SK-N-DZ (cell line): ENCODE measurements around the gene BCOR.

Source experiments
- DNase-seq: peaks from one replicate; pipeline ENCODE4 v3.0.0-alpha.2; 2015; ENCODE audit warnings: low spot score

The BCOR gene

DNA sequence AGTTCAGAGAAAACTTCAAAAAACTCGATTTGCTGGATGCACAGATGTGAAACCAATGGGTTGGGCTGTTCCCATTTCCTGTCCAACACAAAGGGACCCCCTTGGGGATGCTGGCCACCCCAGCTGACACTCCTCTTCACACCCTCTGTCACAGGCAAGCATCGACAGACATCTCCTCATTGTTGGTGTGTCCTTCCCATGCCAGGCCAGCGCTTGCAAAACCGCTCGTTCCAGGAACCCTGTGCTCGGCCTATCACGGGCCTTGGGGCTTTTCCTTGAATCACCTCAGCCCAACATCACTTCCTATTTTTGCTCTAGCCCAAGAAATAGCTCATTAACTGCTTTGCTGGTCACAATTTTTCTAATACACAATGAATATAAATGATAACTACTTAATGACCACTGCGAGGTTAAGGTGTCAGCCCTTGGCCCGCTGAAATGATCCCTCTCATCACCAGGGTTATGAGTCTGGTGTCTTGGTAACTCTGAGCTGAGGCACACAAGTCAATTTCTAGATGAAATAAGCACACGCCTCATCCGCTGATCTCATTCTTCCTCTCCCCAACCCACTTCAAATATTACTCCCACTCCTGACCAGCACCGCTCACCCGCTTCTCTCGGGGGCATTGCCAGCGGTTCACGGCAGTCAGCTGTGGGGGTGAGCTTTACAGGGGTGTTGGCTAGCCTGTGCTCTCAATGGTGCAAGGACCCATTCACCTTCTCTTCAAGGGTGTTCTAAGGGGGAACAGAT lies 32.3 kb downstream of the BCOR start:
- no peak for DNase-seq

DNA sequence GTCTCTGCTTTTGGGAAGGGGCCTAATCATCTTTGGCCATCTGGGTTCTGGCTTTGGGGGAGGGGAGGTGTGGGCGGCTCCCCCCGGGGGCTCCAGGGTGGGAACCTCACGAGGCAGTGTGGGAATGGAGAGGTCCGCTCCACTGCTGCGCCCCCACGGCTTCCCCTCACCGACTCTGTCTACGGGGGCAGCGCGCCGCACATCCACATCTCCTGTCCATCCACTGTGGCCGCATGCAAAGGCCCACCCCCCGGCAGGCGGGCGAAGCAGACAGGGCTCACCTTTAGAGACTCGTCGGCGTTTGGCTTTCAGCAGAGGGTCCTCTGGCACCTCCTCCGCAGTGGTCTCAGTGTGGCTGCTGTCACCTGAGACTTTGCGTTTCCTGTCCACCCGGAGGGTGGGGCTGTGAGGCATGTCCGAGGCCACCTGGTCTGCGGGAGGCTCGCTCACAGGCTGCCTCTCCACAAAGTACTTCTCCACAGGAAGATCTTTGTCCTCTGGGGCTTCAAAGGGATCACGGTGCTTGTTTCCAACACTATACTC lies 33.6 kb downstream of the BCOR start:
- DNase-seq, result no peak

DNA sequence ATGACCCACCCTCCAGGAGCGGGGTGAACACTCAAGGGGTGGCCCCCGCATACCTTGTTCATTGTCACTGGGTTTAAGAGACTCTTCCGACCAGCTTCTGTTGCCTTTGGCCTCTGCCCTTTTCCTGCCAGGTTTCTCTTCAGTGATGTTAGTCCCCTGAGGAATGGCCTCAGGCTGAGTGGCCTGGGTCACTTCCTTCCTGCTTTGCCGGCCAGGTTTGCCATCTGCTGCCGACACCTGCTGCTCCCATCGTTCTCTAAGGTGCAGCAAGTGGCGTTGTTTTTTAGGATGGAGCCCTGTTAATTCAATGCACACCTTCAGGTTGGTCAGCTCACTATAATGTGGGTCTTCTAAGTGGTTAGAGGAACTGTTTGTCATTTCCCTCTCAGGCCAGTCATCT lies 34.2 kb downstream of the BCOR start:
- no peak for DNase-seq

DNA sequence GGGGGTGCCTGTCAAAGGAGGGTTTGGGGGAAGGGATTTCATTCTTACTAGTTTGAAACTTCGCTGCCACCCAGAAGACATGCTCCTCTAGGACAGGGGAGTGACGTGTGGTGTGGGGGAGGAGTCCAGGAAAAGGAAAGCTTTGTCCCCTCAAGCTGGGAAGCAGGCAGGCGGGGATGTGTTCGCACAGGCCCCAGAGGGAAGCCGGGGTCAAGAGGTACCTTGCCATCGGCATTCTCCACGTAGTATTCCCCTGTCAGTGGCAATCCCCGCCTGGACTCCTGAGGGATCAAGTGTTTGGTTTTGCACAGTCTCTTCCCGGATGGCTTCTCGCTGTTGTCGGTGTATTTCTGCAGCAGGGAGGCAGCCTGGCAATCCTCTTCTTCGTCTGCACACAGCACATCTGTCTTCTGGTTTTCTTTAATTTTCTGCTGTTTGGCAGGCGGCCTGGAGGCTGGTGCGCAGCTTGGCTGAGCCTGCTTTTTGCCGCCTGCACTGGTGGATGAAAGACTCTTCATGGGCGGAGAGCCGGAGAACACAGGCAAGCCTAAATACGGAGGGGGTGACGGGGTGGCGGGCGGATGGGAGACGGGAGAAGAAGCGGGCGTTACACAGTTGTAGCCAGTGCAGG lies 35.1 kb downstream of the BCOR start:
- no peak for DNase-seq

DNA sequence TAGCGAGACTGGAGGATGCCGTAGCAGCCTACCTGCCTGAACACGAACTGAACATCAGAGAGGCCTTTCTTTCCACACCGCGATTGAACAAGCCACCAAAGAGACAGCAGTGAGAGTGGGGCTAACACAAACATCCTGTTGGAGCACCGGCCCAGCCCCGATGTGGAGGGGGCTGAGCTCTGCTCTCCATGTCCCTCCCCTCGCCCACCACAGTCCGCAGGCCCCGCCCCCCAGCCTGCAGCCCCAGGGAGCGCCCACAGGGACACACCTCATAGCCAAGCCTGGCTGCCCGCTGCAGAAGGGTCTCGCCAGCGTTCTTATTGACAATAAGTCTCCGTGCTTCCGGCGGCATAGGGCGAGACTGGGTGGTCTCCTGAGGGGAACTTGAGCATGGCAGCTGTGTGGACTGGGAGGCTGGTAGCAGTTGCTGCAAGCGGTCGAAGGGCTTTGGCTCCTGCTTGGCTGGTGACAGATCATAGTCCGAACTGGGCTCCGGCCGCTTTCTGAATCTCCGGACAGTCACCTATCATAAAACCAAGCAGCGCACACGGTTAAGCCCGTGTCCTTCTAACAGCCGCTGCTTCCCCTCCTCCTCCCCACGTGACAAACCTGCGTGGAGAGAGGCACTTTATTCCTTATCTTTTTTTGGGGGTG lies 35.8 kb downstream of the BCOR start:
- no peak for DNase-seq

DNA sequence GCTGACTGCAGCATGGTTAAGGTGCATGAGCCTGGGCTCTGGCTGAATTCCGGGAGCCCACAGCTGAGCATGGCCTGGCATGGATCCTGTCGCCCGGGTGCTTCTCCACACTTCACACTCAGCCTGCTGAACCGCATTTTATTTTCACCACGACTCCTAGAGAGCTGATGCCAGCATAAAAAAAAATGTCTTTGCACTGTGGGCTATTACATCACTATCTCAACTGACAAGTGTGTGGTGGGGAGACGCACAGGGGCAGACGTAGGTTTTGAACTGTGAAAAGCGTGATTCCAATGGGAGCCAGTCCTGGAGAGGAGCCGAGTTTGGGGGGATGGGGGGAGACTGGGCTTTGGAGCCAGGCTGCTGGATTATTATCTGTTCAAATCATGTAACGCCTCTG lies 36.8 kb downstream of the BCOR start:
- no peak for DNase-seq

DNA sequence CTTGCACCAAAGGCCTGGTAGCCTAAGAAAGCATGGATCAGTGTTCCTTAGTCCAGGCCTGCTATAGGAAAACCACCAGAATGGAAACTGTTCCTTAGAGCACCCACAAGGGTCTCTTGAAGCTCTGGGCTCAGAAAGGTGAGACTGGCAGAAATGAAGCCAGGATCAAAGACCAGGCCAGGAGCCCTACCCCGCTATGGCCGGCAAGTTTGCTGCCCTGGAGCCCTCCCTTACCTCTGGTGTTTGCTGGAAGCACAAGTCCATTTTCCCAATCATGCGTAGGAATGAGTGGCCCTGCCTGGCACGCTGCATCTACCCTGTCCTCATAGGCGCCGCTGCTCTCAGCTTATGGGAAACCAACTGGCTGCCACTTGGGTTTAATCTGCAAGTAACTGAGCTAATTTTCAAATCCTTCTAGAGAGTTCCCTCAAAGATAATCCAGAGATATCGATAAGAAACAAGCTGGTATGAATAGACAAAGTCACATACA lies 37.4 kb downstream of the BCOR start:
- DNase-seq, result no peak

DNA sequence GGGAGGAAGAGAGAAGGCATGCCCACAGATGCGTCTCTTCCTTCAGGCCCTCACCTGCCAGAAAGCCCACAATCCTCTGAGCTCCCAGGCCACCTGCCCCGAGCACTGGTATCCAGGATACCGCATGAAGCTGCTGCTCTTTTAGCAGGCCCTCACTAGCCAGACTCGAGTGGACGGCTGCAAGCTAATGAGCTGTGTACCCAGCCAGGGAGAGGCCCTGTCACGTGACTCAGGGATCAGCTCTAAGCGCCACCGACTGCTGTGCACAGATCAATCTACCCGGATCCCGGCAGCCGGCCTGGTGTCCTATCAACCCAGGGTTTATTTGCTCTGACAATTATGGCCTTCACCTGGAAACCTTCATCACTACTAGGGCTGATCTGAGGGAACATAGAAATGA lies 39.0 kb downstream of the BCOR start:
- no peak for DNase-seq

DNA sequence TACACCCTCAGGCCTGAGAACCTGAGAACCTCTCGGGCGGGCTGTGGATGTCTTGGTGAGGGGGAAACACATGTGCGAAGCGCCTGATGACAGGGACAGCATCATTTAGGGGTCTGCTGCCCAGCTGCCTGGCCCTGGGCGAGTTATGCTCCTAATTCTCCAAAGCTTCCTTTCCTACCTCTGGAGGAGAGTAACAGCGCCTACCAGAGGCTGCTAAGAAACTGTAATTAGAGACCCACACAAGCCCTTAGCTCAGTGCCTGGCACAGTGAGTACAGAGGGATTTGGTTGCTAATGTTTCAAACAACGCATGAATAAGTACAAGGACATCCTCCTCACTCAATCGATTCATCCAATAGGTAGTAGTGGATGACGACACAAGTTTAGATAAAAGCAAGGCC lies 40.4 kb downstream of the BCOR start:
- DNase-seq, result no peak

DNA sequence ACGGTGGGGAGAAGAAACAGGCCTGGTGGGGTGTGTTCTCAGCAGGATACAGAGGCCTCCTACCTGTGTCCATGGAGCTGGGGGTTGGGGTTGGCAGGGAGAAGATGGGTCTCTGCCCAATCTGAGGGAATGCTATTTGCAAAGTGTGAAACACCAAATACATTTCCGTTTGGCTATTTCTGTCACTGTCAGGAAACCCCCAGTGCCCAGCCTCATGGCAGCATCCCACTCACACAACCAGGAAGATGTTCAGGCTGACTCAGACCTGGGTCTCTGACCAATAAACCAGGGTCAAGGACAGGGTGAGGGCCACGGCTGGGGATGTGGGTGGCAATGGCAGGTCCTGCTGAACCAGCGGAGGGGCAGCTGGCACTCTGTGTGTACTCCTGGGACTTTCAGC lies 41.3 kb downstream of the BCOR start:
- DNase-seq, result no peak

DNA sequence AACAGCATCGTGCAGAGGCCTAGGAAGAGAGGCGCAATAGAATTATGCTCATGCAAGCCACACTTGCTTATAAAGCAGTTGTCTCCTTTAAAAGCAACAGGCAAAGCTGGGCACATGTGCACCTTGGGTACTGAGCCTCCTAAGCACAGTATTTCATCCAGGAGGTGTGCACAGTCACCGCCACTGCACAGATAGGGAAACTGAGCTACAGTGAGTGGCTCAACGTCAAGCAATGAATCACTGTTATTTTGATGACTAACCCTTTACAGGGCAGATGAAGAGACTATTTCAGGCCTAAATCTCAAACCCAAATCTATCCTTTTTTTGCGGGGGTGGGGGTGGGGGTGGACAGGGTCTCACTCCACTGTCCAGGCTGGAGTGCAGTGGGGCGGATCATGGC lies 42.3 kb downstream of the BCOR start:
- DNase-seq, result no peak

DNA sequence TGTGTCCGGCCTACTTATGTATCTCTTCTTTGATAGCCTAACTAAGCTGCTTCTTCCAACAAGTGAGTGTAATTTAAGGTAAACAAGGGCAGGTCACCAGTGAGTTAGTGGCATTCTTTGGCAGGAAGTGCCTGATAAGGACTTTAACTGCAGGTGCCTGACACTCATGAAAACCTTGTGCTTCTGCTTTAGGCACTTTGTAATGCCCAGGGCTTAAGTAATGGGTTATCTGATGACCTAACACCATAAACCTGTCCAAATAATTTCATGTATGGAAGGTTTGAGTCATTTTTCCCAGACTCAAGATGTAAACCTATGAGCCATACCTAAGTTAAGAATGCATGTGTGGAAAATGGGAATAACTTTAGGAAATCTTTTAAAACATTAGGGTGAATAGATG lies 43.0 kb downstream of the BCOR start:
- no peak for DNase-seq

DNA sequence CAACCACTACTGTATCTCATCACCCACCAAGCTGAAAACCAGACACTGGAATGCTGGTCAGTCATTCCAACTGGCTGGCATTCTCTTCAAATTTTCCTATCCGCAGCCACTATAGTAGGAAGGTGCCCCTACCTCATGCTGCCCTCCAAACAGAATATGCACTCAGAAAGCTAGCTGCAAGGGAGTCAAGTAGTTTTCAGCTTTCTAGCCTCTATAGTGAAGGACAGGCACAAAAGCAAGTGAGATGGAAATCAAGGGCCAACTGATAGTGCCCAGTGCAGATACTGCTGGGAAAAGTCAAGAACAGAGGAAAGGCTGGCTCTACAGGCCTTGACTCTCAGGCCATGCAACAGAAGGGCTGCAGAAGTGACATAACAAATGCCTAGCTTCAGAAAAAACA lies 47.2 kb downstream of the BCOR start:
- no peak for DNase-seq

DNA sequence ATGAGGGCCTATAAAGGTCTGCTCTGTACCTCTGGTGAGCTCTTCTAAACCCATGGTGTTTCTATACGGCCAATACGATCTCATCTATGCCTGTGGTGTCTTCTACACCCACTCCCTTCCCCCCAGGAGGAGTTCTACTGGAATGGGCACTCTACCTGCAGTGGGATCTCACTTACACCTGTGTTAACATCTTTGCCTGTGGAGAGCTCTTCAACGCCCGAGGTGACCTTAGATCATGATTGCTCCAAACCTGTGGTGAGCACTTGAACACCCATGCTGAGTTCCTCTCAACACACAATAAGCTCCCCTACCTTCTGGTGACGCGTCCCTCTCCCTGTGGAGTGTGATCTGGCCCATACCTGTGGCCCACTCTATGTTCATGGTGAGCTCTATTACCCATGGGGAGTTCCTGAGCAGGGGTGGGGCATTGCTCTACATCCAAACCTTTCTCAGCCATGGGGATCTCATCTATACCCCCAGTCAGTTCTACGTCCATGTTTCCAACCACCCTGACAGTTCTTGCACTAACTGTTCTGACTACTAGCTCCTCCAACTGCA lies 48.6 kb downstream of the BCOR start:
- DNase-seq, result no peak

DNA sequence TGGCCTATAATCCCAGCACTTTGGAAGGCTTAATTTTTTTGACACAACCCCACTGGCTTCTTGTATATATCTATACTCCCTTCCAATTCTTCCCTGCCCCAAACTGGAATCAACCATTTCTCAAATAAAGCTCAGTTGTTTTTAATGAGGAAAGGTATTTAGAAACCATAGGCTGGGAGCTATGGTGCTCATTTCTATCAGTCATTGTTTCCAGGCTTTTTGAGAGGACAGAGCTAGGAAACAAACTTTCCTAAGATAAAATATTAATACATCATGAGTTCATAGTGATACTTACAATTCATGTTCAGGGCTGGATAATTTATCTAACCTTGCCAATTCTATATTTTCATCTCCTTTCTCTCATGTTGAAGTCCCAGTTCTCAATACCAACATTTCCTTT lies 50.3 kb downstream of the BCOR start:
- no peak for DNase-seq

DNA sequence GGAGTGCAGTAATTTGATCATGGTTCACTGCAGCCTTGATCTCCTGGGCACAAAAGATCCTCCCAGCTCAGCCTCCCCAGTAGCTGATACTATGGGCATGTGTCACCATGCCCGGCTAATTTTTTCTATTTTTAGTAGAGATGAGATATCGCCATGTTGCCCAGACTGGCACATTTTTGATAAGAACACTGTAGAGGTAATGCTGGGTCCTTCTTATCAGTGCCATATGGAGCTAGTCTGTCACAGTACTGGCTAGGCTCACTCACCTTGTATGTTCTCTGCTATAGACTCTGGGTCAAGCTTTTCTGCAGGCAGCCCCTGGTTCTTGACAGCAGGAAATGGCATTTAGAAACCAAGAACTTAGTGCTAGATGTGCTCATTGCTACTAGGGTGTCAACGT lies 53.9 kb downstream of the BCOR start:
- no peak for DNase-seq

DNA sequence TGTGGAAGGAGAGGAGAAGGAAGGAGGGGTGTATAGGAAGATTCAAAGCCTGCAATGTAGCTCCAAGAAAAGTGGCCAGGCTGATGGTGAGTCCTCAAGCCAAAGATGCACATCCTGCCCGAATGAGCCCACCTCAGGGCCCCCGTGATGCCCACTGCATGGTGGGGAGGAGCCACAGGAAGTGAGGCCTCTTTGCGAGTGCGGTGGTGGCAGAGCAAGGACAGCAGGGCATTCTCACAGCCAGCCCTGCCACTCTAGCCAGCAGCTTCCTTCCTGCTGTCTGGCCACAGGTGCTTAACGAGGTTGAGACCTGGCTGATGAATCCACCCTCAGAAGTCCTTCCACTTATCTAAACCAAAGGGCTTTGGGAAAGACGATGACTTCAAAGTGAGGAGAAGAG lies 55.8 kb downstream of the BCOR start:
- no peak for DNase-seq

DNA sequence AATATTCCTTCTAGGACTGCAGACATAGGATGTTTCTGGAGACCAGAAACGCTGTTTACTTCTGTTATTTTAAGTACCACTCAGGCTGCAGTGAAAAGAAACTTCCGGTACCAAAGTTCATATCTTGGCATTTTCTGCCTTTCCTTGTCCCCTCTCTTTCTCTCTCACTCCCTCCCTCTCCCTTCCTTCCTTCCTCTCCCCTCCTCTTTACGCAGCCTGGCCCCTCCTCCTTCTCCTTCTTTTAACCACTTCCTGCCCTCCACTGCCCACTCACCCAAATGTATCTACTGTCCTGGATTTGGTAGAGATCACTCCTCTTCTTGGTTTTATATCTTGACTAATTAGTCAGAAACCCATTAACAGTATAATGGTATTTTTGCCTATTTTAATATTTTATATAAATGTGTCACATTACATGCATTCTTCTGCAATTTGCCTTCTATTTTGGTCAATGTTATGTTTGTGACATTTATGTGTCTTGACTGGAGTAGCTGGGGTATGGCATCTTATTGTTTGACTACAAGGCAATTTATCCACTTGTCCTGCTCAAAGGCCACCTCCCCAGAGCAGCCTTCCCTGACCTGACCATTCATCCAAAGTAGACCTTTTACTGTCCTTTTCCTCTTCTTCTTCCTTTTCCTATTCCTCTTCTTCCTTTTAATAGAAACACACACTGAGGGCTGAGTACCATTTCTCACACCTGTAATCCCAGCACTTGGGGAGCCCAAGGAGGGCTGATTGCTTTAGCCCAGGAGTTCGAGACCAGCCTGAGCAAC lies 56.9 kb downstream of the BCOR start:
- DNase-seq, result no peak

DNA sequence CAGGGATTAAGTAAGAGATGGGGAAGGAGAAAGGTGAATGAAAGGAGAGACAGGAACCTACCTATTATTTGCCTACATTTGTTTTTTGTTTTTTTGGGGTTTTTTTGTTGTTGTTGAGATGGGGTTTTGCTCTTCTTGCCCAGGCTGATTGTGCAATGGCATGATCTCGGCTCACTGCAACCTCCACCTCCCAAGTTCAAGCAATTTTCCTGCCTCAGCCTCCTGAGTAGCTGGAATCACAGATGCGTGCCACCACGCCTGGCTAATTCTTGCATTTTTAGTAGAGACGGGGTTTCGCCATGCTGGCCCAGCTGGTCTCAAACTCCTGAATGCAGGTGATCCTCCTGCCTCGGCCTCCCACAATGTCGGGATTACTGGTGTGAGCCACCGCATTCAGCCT lies 57.9 kb downstream of the BCOR start:
- DNase-seq, result no peak

DNA sequence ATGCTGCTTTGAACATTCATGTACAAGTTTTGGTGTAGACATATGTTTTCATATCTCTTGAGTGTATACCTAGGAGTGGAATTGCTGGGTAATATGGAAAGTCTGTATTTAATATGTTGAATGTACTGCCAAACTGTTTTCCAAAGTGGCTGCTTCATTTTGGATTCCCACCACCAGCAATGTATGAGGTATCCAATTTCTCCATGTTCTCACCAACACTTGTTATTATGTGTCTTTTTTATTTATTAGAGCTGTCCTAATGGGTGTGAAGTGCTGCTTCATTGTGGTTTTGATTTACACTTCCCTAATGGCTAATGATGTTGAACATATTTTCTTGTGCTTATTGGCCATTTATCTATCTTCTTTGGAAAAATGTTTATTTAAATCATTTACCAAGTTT lies 60.4 kb downstream of the BCOR start:
- no peak for DNase-seq

DNA sequence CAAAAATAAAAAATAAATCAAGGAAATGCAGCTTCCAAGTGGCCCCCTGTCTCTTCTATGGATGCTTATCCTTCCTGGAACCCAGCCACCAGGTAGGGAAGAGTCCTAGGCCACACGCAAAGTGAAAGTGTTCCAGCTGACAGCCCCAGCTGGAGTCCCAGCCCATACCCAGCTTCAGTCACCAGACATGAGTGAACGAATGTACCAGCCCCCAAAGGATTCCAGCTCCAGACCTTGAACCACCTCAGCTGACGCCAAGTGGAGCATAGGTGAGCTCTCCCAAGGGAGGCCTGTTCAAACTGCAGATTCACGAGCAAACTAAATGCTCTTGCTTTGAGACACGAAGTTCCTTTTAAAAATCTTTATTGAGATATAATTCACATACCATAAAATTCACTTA lies 62.0 kb downstream of the BCOR start:
- DNase-seq, result no peak

DNA sequence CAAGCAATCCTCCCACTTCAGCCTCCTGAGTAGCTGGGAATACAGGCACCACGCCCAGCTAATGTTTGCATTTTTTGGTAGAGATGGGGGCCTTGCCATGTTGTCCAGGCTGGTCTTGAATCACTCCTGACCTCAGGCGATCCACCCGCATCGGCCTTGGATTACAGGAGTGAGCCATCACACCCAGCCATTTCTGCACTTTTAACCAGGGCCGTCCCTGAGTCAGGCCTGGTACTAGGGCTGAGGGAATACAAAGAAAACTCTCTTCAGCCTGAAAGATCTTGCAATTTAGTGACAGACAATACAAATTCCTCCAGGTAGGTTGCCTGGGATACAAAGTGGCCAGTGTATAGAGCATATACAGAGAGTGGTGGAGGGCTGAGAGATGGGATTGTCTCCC lies 65.8 kb downstream of the BCOR start:
- no peak for DNase-seq
